HEK293 (cell line): Measurements from ENCODE around the gene SLC25A47.

Experiments used
- AEBP2 ChIP-seq: fragments of 450-650 bp; formaldehyde crosslinking; IDR thresholded peaks from 2 replicates; pipeline ENCODE4 v1.5.1; 2016; ENCODE audit warnings: missing biosample characterization, missing genetic modification characterization, borderline replicate concordance
- CTCF ChIP-seq: fragments of 450-650 bp; formaldehyde crosslinking; IDR thresholded peaks from 2 replicates; pipeline ENCODE4 v1.5.1; 2016; ENCODE audit warnings: missing biosample characterization, missing genetic modification characterization
- YY1 ChIP-seq: fragments of 450-650 bp; formaldehyde crosslinking; IDR thresholded peaks from 2 replicates; pipeline ENCODE4 v1.5.1; 2018; ENCODE audit warnings: missing biosample characterization, missing genetic modification characterization
- ZNF121 ChIP-seq: fragments of 450-650 bp; formaldehyde crosslinking; IDR thresholded peaks from 2 replicates; pipeline ENCODE4 v1.5.1; 2016; ENCODE audit warnings: missing biosample characterization, missing genetic modification characterization
- ZNF174 ChIP-seq: fragments of 450-650 bp; formaldehyde crosslinking; IDR thresholded peaks from 2 replicates; pipeline ENCODE4 v1.5.0; 2017; ENCODE audit warnings: missing biosample characterization, mild to moderate bottlenecking, missing genetic modification characterization
- ZNF580 ChIP-seq: fragments of 450-650 bp; formaldehyde crosslinking; IDR thresholded peaks from 2 replicates; pipeline ENCODE4 v1.5.1; 2016; ENCODE audit warnings: missing biosample characterization, missing genetic modification characterization
- ZNF621 ChIP-seq: fragments of 450-650 bp; formaldehyde crosslinking; IDR thresholded peaks from 2 replicates; pipeline ENCODE4 v1.5.1; 2017; ENCODE audit warnings: missing biosample characterization, missing genetic modification characterization

DNA sequence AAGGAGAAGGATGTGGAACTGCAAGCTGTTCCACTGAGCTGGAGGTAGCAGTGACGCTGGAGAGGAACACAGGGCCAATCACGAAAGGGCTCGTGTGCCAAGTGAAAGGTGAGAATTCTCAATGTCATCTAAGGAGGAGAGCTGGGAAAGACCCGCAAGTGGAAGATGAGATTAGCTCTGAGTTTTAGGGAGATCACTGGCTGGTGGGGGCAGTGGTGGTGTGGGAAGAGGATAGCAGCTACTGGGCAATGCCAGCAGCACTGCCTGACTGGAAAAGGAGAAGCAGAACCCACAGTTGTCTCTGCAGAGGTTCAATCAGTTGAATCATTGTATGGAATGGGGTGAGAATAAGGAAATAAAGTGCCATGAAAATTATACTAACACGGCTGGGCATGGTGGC lies 27.8 kb downstream of the SLC25A47 start:
- no peak for TF ChIP-seq ZNF580 (tag by site-specific recombination)
- no peak for TF ChIP-seq ZNF121 (tag by site-specific recombination)
- no peak for TF ChIP-seq AEBP2
- no peak for TF ChIP-seq ZNF621 (tag by site-specific recombination)
- TF ChIP-seq ZNF174 (tag by site-specific recombination): no peak
- no peak for TF ChIP-seq YY1 (tag by site-specific recombination)
- no peak for TF ChIP-seq CTCF
